Activated CD8-positive, alpha-beta T cell treated with anti-CD3 and anti-CD28 coated beads, Interleukin-2, amount 10 ng/mL, durations not matched to agents 7 days and 5 days (primary cell): ENCODE measurements around the gene GRM4. TPM values are rescaled to one million over a fixed set of nuclear protein-coding genes. Genes with fewer than 3 reads are reported as not detected.

ENCODE experiments used
- ATAC-seq: fragments of 150-1000 bp; cut with Tn5 transposase; one replicate; pipeline ENCODE4 v1.10.0; 2021; ENCODE audit warnings: moderate library complexity
- CTCF ChIA-PET: fragments of 350-600 bp; sonication (Branson Sonifier 250); formaldehyde crosslinking; loops from one replicate; lab custom pipeline; 2021; ENCODE audit warnings: antibody characterized with exemption; lab: Charles Lee
- POLR2A ChIA-PET: fragments of 350-600 bp; sonication (Branson Sonifier 250); formaldehyde crosslinking; loops from one replicate; lab custom pipeline; 2021; ENCODE audit warnings: antibody characterized with exemption; lab: Charles Lee
- DNase-seq: peaks from one replicate; pipeline ENCODE4 v3.0.0-alpha.2; 2020
- H3K27ac Mint-ChIP-seq: one replicate; pipeline ENCODE4 v1.8.0; 2021; ENCODE audit warnings: mild to moderate bottlenecking, mixed read lengths
- H3K27me3 Mint-ChIP-seq: one replicate; pipeline ENCODE4 v1.8.0; 2021; ENCODE audit warnings: low read depth, mixed read lengths
- H3K36me3 Mint-ChIP-seq: one replicate; pipeline ENCODE4 v1.8.0; 2021; ENCODE audit warnings: low read depth, mixed read lengths
- H3K4me1 Mint-ChIP-seq: one replicate; pipeline ENCODE4 v1.8.0; 2021; ENCODE audit warnings: low read depth, mixed read lengths
- H3K4me3 Mint-ChIP-seq: one replicate; pipeline ENCODE4 v1.8.0; 2021; ENCODE audit warnings: mild to moderate bottlenecking, mixed read lengths
- H3K9me3 Mint-ChIP-seq: one replicate; pipeline ENCODE4 v1.8.0; 2022; ENCODE audit warnings: mixed read lengths; ENCODE audit not compliant: insufficient read depth
- total RNA-seq, 2 experiments: library from RNA; stranded (reverse); gene quantifications; one replicate each; pipeline ENCODE4 v1.2.3, GENCODE V29; 2021

Gene GRM4
- total RNA-seq, 2 experiments from 2014 or later = not detected

GRCh38 chr6:33989016-33989854 is 156.7 kb downstream of the GRM4 start:
- H3K4me1 Mint-ChIP-seq = no peaks in the 10 kb centered on the region
- ATAC-seq (no peak), DNase-seq (no peak)
- H3K4me3 Mint-ChIP-seq = no peak overlapping the region
- POLR2A ChIA-PET = interaction anchor here (0.7 kb wide), 1 partner anchor 592 kb away, joined by 4 read pairs; no protein-coding TSS in a partner anchor
- H3K27me3 Mint-ChIP-seq = peaks cover 14% of the 10 kb centered on the region
- no peak overlapping the region for H3K27ac Mint-ChIP-seq
- H3K36me3 Mint-ChIP-seq = no peaks in the 10 kb centered on the region
- no peaks in the 10 kb centered on the region for H3K9me3 Mint-ChIP-seq
- CTCF ChIA-PET = interaction anchor here (0.6 to 1.7 kb wide), 2 partner anchors 58 to 166 kb away, joined by 3 to 4 read pairs; no protein-coding TSS in a partner anchor

- Mint-ChIP-seq H3K36me3 (no peaks in the 10 kb centered on the region), H3K27me3 (peaks cover 14% of the 10 kb centered on the region), H3K9me3 (no peaks in the 10 kb centered on the region), H3K27ac (no peak overlapping the region), H3K4me1 (peaks cover 1% of the 10 kb centered on the region), H3K4me3 (no peak overlapping the region)
- POLR2A ChIA-PET = interaction anchor here (0.7 kb wide), 1 partner anchor 592 kb away, joined by 4 read pairs; no protein-coding TSS in a partner anchor
- no peak for ATAC-seq
- no peak for DNase-seq
- CTCF ChIA-PET = no interaction called here
These were observed 157.5 kb downstream of the GRM4 start for GRCh38 chr6:33988121-33989015.

GRCh38 chr6:33987531-33988021 is 158.3 kb downstream of the GRM4 start:
- no peak overlapping the region for H3K27ac Mint-ChIP-seq
- CTCF ChIA-PET = no interaction called here

DNA sequence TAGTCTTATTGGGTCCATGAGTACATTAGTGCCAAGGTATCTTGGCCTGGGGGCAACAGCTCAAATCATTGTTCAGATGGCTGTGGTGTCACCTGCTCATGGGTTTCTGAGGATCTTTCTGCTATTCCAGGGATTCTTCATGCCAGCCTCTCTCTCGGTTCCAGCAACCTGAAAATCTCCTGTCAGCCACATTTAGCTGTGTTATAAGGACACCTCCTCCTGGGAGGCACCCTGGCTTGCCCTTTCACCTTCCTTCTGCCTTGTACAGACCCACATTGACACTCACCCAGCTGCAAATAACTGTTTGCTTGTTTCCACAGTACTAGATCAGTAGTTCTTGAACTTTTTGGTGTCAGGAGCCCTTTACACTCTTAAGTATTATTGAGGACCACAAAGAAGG is 159.9 kb downstream of the GRM4 start:
- ChIA-PET CTCF (interaction anchor here (0.5 to 1.3 kb wide), 2 partner anchors 27 to 90 kb away, joined by 3 read pairs; no protein-coding TSS in a partner anchor), POLR2A (no interaction called here)
- Mint-ChIP-seq H3K4me1 (peaks cover 4% of the 10 kb centered on the region), H3K27ac (no peak overlapping the region), H3K36me3 (no peaks in the 10 kb centered on the region), H3K9me3 (no peaks in the 10 kb centered on the region), H3K4me3 (no peak overlapping the region), H3K27me3 (peaks cover 4% of the 10 kb centered on the region)
- DNase-seq (no peak), ATAC-seq (no peak)

More at GRCh38 chr6:33987531-33988021, 158.3 kb downstream of the GRM4 start:
- POLR2A ChIA-PET = no interaction called here
- ATAC-seq = no peak
- H3K9me3 Mint-ChIP-seq = no peaks in the 10 kb centered on the region
- no peak for DNase-seq
- no peaks in the 10 kb centered on the region for H3K36me3 Mint-ChIP-seq
- H3K4me3 Mint-ChIP-seq = no peak overlapping the region
- H3K27me3 Mint-ChIP-seq = peaks cover 10% of the 10 kb centered on the region
- H3K4me1 Mint-ChIP-seq = peaks cover 4% of the 10 kb centered on the region

- H3K36me3 Mint-ChIP-seq = no peaks in the 10 kb centered on the region
- ATAC-seq = no peak
- H3K4me1 Mint-ChIP-seq = peaks cover 4% of the 10 kb centered on the region
- no peaks in the 10 kb centered on the region for H3K9me3 Mint-ChIP-seq
- POLR2A ChIA-PET = no interaction called here
- H3K27ac Mint-ChIP-seq = no peak overlapping the region
- CTCF ChIA-PET = interaction anchor here (1.3 kb wide), 1 partner anchor 26 kb away, joined by 3 read pairs; no protein-coding TSS in a partner anchor
- no peak for DNase-seq
- H3K4me3 Mint-ChIP-seq = no peak overlapping the region
- peaks cover 2% of the 10 kb centered on the region for H3K27me3 Mint-ChIP-seq
These were observed 160.6 kb downstream of the GRM4 start for GRCh38 chr6:33985313-33985751.

GRCh38 chr6:33984466-33985312 is 161.2 kb downstream of the GRM4 start:
- ATAC-seq = no peak
- no peaks in the 10 kb centered on the region for H3K9me3 Mint-ChIP-seq
- H3K4me1 Mint-ChIP-seq = peaks cover 4% of the 10 kb centered on the region
- ChIA-PET CTCF (no interaction called here), POLR2A (no interaction called here)
- DNase-seq = no peak
- no peak overlapping the region for H3K27ac Mint-ChIP-seq
- H3K27me3 Mint-ChIP-seq = peaks cover 2% of the 10 kb centered on the region
- no peak overlapping the region for H3K4me3 Mint-ChIP-seq
- no peaks in the 10 kb centered on the region for H3K36me3 Mint-ChIP-seq

GRCh38 chr6:33983721-33984465 is 162.0 kb downstream of the GRM4 start:
- Mint-ChIP-seq H3K9me3 (no peaks in the 10 kb centered on the region), H3K36me3 (no peaks in the 10 kb centered on the region), H3K4me3 (no peak overlapping the region), H3K4me1 (peaks cover 4% of the 10 kb centered on the region), H3K27ac (no peak overlapping the region), H3K27me3 (peaks cover 5% of the 10 kb centered on the region)
- POLR2A ChIA-PET = no interaction called here
- CTCF ChIA-PET = no interaction called here
- DNase-seq (no peak), ATAC-seq (no peak)

DNA sequence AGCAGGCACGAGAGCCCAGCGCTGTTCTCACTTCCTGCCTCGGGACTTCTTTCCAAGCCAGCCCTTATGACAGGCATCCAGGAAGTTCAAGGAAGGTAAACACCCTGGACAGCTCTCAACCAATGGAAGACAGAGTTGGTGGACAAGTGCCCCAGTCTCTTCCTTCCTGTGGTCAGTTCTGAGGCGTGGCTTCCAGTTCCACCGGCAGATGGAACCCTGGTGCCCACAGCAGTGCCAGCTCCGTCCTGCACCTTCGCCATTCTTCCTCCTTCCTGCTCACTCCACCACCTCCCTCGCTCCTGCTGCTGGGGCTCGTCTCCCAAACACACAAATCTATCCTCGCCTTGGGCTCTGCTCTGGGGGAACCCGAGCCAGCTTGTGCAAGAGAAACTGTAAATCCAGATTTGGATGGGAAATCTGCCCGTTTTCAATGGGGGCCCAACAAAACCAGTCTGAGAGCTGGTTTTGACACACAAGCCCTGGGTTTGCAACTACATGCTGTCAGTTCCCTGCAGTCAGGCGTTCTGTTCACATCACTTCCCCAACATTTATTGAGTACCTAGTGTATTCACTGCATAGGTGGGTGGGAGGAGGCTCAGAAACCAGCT is 162.7 kb downstream of the GRM4 start:
- H3K27ac Mint-ChIP-seq = no peak overlapping the region
- no peak for DNase-seq
- ATAC-seq = no peak
- H3K9me3 Mint-ChIP-seq = no peaks in the 10 kb centered on the region
- POLR2A ChIA-PET = interaction anchor here (0.6 kb wide), 1 partner anchor 23 kb away, joined by 3 read pairs; no protein-coding TSS in a partner anchor
- H3K4me1 Mint-ChIP-seq = peaks cover 4% of the 10 kb centered on the region
- CTCF ChIA-PET = no interaction called here
- H3K36me3 Mint-ChIP-seq = no peaks in the 10 kb centered on the region
- H3K27me3 Mint-ChIP-seq = peaks cover 5% of the 10 kb centered on the region
- no peak overlapping the region for H3K4me3 Mint-ChIP-seq

DNA sequence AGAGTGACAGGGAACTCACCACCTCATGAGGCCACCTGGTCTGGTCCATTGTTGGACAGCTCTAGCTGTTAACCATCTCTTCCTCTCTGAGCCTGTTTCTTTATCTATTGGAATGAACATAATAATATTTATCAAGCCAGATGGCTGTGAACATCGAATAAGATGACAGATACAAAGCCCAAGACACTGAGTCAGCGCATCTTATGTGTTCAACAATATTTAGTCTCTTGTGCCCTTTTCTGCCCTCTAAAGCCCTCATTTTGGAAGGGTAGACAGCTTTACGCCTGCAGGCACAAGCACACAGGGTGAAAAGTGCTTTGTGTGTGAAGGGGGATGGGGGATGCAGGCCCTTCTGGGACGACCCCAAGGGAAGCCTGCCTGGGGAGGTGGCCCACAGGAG is 164.0 kb downstream of the GRM4 start:
- CTCF ChIA-PET = no interaction called here
- no peak for ATAC-seq

GRCh38 chr6:33981421-33981820 is 164.5 kb downstream of the GRM4 start:
- peaks cover 17% of the 10 kb centered on the region for H3K27me3 Mint-ChIP-seq
- H3K9me3 Mint-ChIP-seq = no peaks in the 10 kb centered on the region
- ChIA-PET POLR2A (no interaction called here), CTCF (no interaction called here)
- no peak overlapping the region for H3K4me3 Mint-ChIP-seq
- no peak overlapping the region for H3K27ac Mint-ChIP-seq
- peaks cover 4% of the 10 kb centered on the region for H3K4me1 Mint-ChIP-seq
- DNase-seq = no peak
- no peak for ATAC-seq
- H3K36me3 Mint-ChIP-seq = no peaks in the 10 kb centered on the region

More for the DNA sequence above, 164.0 kb downstream of the GRM4 start:
- no peak overlapping the region for H3K4me3 Mint-ChIP-seq
- no peaks in the 10 kb centered on the region for H3K36me3 Mint-ChIP-seq
- no peak for DNase-seq
- H3K27ac Mint-ChIP-seq = no peak overlapping the region
- H3K27me3 Mint-ChIP-seq = peaks cover 14% of the 10 kb centered on the region
- POLR2A ChIA-PET = no interaction called here
- H3K9me3 Mint-ChIP-seq = no peaks in the 10 kb centered on the region
- peaks cover 4% of the 10 kb centered on the region for H3K4me1 Mint-ChIP-seq
